Activated naive CD8-positive, alpha-beta T cell treated with anti-CD3 and anti-CD28 coated beads for 36 hours (primary cell): Measurements from ENCODE around the gene RAD51C. TPM values are rescaled to one million over a fixed set of nuclear protein-coding genes. Genes with fewer than 3 reads are reported as not detected.
"Not testable (repeated sequence)": the region's sequence is repeated elsewhere in the genome, so short reads cannot be mapped to it uniquely, and the experiment has no call there.

Experiments used
- DNase-seq: peaks from one replicate; pipeline ENCODE4 v3.0.0; 2021
- H3K27ac Mint-ChIP-seq: one replicate; pipeline ENCODE4 v1.8.0; 2022; ENCODE audit warnings: mild to moderate bottlenecking, moderate library complexity, mixed read lengths
- H3K27me3 Mint-ChIP-seq: one replicate; pipeline ENCODE4 v1.8.0; 2022; ENCODE audit warnings: mild to moderate bottlenecking, mixed read lengths
- H3K36me3 Mint-ChIP-seq: one replicate; pipeline ENCODE4 v1.8.0; 2021; ENCODE audit warnings: mild to moderate bottlenecking, mixed read lengths
- H3K4me1 Mint-ChIP-seq: one replicate; pipeline ENCODE4 v1.8.0; 2021; ENCODE audit warnings: mixed read lengths
- H3K4me3 Mint-ChIP-seq: one replicate; pipeline ENCODE4 v1.8.0; 2022; ENCODE audit warnings: mild to moderate bottlenecking, moderate library complexity, mixed read lengths
- H3K9me3 Mint-ChIP-seq: one replicate; pipeline ENCODE4 v1.8.0; 2022; ENCODE audit warnings: mixed read lengths
- total RNA-seq, 2 experiments: library from RNA; stranded (reverse); gene quantifications; one replicate each; pipeline ENCODE4 v1.2.3, GENCODE V29; 2021

The RAD51C gene
- total RNA-seq, 2 experiments from 2014 or later = 77.3 to 86.7 TPM

- Mint-ChIP-seq H3K9me3 (no peaks in the 10 kb centered on the region), H3K4me3 (no peak overlapping the region), H3K27ac (no peak overlapping the region), H3K27me3 (peaks cover 8% of the 10 kb centered on the region), H3K36me3 (no peaks in the 10 kb centered on the region), H3K4me1 (peaks cover 7% of the 10 kb centered on the region)
- DNase-seq = no peak
These were observed 22.5 kb upstream of the RAD51C start for GRCh38 chr17:58669853-58670252.

- no peak for DNase-seq
- Mint-ChIP-seq H3K4me3 (no peak overlapping the region), H3K9me3 (no peaks in the 10 kb centered on the region), H3K27ac (no peak overlapping the region), H3K4me1 (peaks cover 1% of the 10 kb centered on the region), H3K36me3 (no peaks in the 10 kb centered on the region), H3K27me3 (peaks cover 2% of the 10 kb centered on the region)
These were observed 20.4 kb upstream of the RAD51C start for GRCh38 chr17:58671969-58672368.

- H3K4me1 Mint-ChIP-seq = no peaks in the 10 kb centered on the region
- H3K36me3 Mint-ChIP-seq = no peaks in the 10 kb centered on the region
- H3K9me3 Mint-ChIP-seq = no peaks in the 10 kb centered on the region
- H3K4me3 Mint-ChIP-seq = no peak overlapping the region
- H3K27ac Mint-ChIP-seq = no peak overlapping the region
- DNase-seq = no peak
- peaks cover 4% of the 10 kb centered on the region for H3K27me3 Mint-ChIP-seq
These were observed 15.1 kb upstream of the RAD51C start for GRCh38 chr17:58677194-58677880.

GRCh38 chr17:58678287-58678686 lies 14.1 kb upstream of the RAD51C start:
- not testable (repeated sequence) for H3K36me3 Mint-ChIP-seq, H3K4me1 Mint-ChIP-seq, DNase-seq, H3K9me3 Mint-ChIP-seq, H3K4me3 Mint-ChIP-seq, H3K27ac Mint-ChIP-seq, H3K27me3 Mint-ChIP-seq

- Mint-ChIP-seq H3K36me3 (no peaks in the 10 kb centered on the region), H3K4me1 (no peaks in the 10 kb centered on the region), H3K9me3 (no peaks in the 10 kb centered on the region), H3K27me3 (peaks cover 4% of the 10 kb centered on the region), H3K4me3 (no peak overlapping the region), H3K27ac (no peak overlapping the region)
- no peak for DNase-seq
These were observed 13.0 kb upstream of the RAD51C start for GRCh38 chr17:58679263-58680037.

GRCh38 chr17:58680038-58680369 lies 12.4 kb upstream of the RAD51C start:
- no peak overlapping the region for H3K27ac Mint-ChIP-seq
- H3K36me3 Mint-ChIP-seq = no peaks in the 10 kb centered on the region
- H3K4me1 Mint-ChIP-seq = no peaks in the 10 kb centered on the region
- no peaks in the 10 kb centered on the region for H3K9me3 Mint-ChIP-seq
- no peak overlapping the region for H3K4me3 Mint-ChIP-seq
- DNase-seq = no peak
- peaks cover 4% of the 10 kb centered on the region for H3K27me3 Mint-ChIP-seq

- no peaks in the 10 kb centered on the region for H3K4me1 Mint-ChIP-seq
- H3K36me3 Mint-ChIP-seq = no peaks in the 10 kb centered on the region
- DNase-seq = no peak
- no peak overlapping the region for H3K4me3 Mint-ChIP-seq
- no peak overlapping the region for H3K27ac Mint-ChIP-seq
- H3K27me3 Mint-ChIP-seq = no peaks in the 10 kb centered on the region
- H3K9me3 Mint-ChIP-seq = no peaks in the 10 kb centered on the region
These were observed 8.4 kb upstream of the RAD51C start for GRCh38 chr17:58684003-58684402.

- not testable (repeated sequence) for H3K9me3 Mint-ChIP-seq, H3K36me3 Mint-ChIP-seq, H3K4me1 Mint-ChIP-seq, H3K27me3 Mint-ChIP-seq, H3K4me3 Mint-ChIP-seq, DNase-seq, H3K27ac Mint-ChIP-seq
These were observed 7.9 kb upstream of the RAD51C start for GRCh38 chr17:58684462-58684861.

GRCh38 chr17:58686980-58687379 lies 5.4 kb upstream of the RAD51C start:
- Mint-ChIP-seq H3K4me1 (no peaks in the 10 kb centered on the region), H3K27me3 (no peaks in the 10 kb centered on the region), H3K9me3 (peaks cover 2% of the 10 kb centered on the region), H3K36me3 (no peaks in the 10 kb centered on the region), H3K4me3 (no peak overlapping the region), H3K27ac (no peak overlapping the region)
- no peak for DNase-seq

GRCh38 chr17:58688521-58688920 lies 3.9 kb upstream of the RAD51C start:
- DNase-seq = no peak
- H3K9me3 Mint-ChIP-seq = peaks cover 2% of the 10 kb centered on the region
- H3K27ac Mint-ChIP-seq = no peak overlapping the region
- H3K4me3 Mint-ChIP-seq = no peak overlapping the region
- peaks cover 11% of the 10 kb centered on the region for H3K36me3 Mint-ChIP-seq
- no peaks in the 10 kb centered on the region for H3K27me3 Mint-ChIP-seq
- H3K4me1 Mint-ChIP-seq = peaks cover 11% of the 10 kb centered on the region

- peaks cover 20% of the 10 kb centered on the region for H3K4me1 Mint-ChIP-seq
- not testable (repeated sequence) for H3K27ac Mint-ChIP-seq
These were observed 2.4 kb upstream of the RAD51C start for GRCh38 chr17:58690033-58690432.

GRCh38 chr17:58691701-58692238 lies 632 bp upstream of the RAD51C start, which contains the start of gene TEX14:
TSS of gene TEX14 (minus strand) at chr17:58692045. CDS start at chr17:58652001, 40,044 bp downstream.
- DNase-seq = no peak
- H3K36me3 Mint-ChIP-seq = peaks cover 21% of the 10 kb centered on the region
- peak within 1 kb of the TSS; percentile 95 for H3K27ac Mint-ChIP-seq
- H3K27me3 Mint-ChIP-seq = no peaks in the 10 kb centered on the region
- H3K9me3 Mint-ChIP-seq = peaks cover 2% of the 10 kb centered on the region
- H3K4me1 Mint-ChIP-seq = peaks cover 23% of the 10 kb centered on the region
- H3K4me3 Mint-ChIP-seq = peak within 1 kb of the TSS; percentile 94

More at GRCh38 chr17:58690033-58690432, 2.4 kb upstream of the RAD51C start:
- H3K4me3 Mint-ChIP-seq, H3K9me3 Mint-ChIP-seq, H3K27me3 Mint-ChIP-seq, DNase-seq: not testable (repeated sequence)
- H3K36me3 Mint-ChIP-seq = peaks cover 17% of the 10 kb centered on the region

- no peak for DNase-seq
- H3K4me3 Mint-ChIP-seq = peak overlapping the region; percentile 94
- peaks cover 23% of the 10 kb centered on the region for H3K4me1 Mint-ChIP-seq
- peak overlapping the region; percentile 95 for H3K27ac Mint-ChIP-seq
- H3K27me3 Mint-ChIP-seq = no peaks in the 10 kb centered on the region
- H3K36me3 Mint-ChIP-seq = peaks cover 21% of the 10 kb centered on the region
- H3K9me3 Mint-ChIP-seq = peaks cover 2% of the 10 kb centered on the region
These were observed 806 bp downstream of the RAD51C start for GRCh38 chr17:58693208-58693607.

- H3K9me3 Mint-ChIP-seq = peaks cover 2% of the 10 kb centered on the region
- no peak for DNase-seq
These were observed 1.3 kb downstream of the RAD51C start for GRCh38 chr17:58693751-58694150.

GRCh38 chr17:58694302-58694701 lies 1.9 kb downstream of the RAD51C start:
- H3K27ac Mint-ChIP-seq = no peak overlapping the region

More at GRCh38 chr17:58693751-58694150, 1.3 kb downstream of the RAD51C start:
- H3K27ac Mint-ChIP-seq = peak overlapping the region; percentile 95
- H3K27me3 Mint-ChIP-seq = no peaks in the 10 kb centered on the region
- peaks cover 21% of the 10 kb centered on the region for H3K36me3 Mint-ChIP-seq
- peaks cover 23% of the 10 kb centered on the region for H3K4me1 Mint-ChIP-seq
- H3K4me3 Mint-ChIP-seq = peak overlapping the region; percentile 94

More at GRCh38 chr17:58694302-58694701, 1.9 kb downstream of the RAD51C start:
- no peak for DNase-seq
- Mint-ChIP-seq H3K9me3 (peaks cover 2% of the 10 kb centered on the region), H3K4me1 (peaks cover 23% of the 10 kb centered on the region), H3K27me3 (no peaks in the 10 kb centered on the region), H3K36me3 (peaks cover 21% of the 10 kb centered on the region), H3K4me3 (no peak overlapping the region)
